GM23338 (cell line): Measurements from ENCODE around the gene PSMD4.

Experiments used
- CTCF ChIP-seq, 2 experiments: fragments of 200-600 bp in 1 of 2; sonication (generic) in 1 of 2; conservative IDR thresholded peaks; 2 replicates each; pipeline versions ENCODE4 v1.5.1 to v1.6.1; 2016 to 2017; ENCODE audit warnings: antibody characterized with exemption in 2 of 2, low read depth in 2 of 2, mild to moderate bottlenecking in 2 of 2, moderate library complexity in 1 of 2
- ETS1 ChIP-seq: IDR thresholded peaks from 2 replicates; pipeline ENCODE4 v1.6.1; 2016; ENCODE audit warnings: antibody characterized with exemption
- EZH2 ChIP-seq: fragments of 200-600 bp; sonication (generic); IDR thresholded peaks from one replicate; pipeline ENCODE4 v1.8.0; 2017; ENCODE audit warnings: antibody characterized with exemption, mild to moderate bottlenecking, low read depth; ENCODE audit not compliant: unreplicated experiment
- NANOG ChIP-seq: IDR thresholded peaks from 2 replicates; pipeline ENCODE4 v1.6.1; 2016; ENCODE audit warnings: antibody characterized with exemption, borderline replicate concordance

GRCh38 chr1:151238467-151238739 is 16.1 kb upstream of the PSMD4 start:
- TF ChIP-seq ETS1, result no peak
- no peak for TF ChIP-seq CTCF (conservative IDR thresholded peaks at IDR 0.05; ENCODE audit: low read depth in 2 of 2)
- no peak for TF ChIP-seq EZH2
- no peak for TF ChIP-seq NANOG
